ENCODE measurements around the gene ELK4. TPM values are rescaled to one million over a fixed set of nuclear protein-coding genes. Genes with fewer than 3 reads are reported as not detected.

Gene ELK4
- total RNA-seq, 1 experiment from 2014 or later = 31.2 TPM

DNA sequence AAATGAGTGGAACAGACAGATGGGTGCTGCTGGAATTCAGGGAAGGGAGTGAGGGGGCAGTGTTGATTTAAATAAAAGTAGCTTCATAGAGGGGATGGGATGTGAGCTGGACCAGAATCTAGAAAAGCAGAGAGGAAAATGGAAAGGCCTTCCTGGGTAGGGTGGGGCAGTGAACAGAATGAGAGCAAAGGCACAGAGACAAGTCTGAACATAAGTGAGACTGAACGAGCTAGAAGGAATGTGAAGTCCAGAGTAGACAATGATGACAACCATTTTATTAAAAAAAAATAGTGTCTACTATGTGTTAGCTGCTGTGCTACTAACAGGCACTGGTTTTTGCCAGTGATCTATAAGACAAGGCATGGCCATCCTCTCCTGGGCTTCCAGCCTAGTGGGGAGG is 36.0 kb downstream of the ELK4 start:
- Histone ChIP-seq H3T11ph (ENCODE audit: low read length) (no peak overlapping the region), H3K23ac (ENCODE audit: insufficient read length, low read depth, low read length) (no peak overlapping the region), H3K9ac (ENCODE audit: extremely low read depth, insufficient read length, low read length) (no peak overlapping the region), H3K4me2 (ENCODE audit: insufficient read depth, insufficient read length, low read length) (no peak overlapping the region), H3K14ac (ENCODE audit: insufficient read depth, low read length) (no peak overlapping the region), H2BK5ac (ENCODE audit: insufficient read length, low read length) (no peak overlapping the region), H3K23me2 (ENCODE audit: insufficient read length, low read depth, low read length, poor library complexity, severe bottlenecking) (no peaks in the 10 kb centered on the region), H3K27ac (ENCODE audit: insufficient read length, low read depth, low read length) (no peak overlapping the region), H3K9me3 (ENCODE audit: control insufficient read depth, low read depth, low read length) (no peaks in the 10 kb centered on the region), H3K4ac (ENCODE audit: low read depth, low read length) (no peak overlapping the region), H2BK15ac (ENCODE audit: low read depth, low read length) (no peak overlapping the region), H3K79me1 (ENCODE audit: insufficient read depth, low read depth, low read length, poor library complexity, severe bottlenecking) (no peaks in the 10 kb centered on the region), H3K27me3 (ENCODE audit: insufficient read depth, low read length) (no peaks in the 10 kb centered on the region; the same call in 1 of the 2 replicates), H4K91ac (ENCODE audit: insufficient read length, low read depth, low read length) (no peak overlapping the region), H3K79me2 (ENCODE audit: insufficient read depth, low read length) (no peaks in the 10 kb centered on the region), H2BK12ac (ENCODE audit: insufficient read length, low read depth, low read length) (no peak overlapping the region), H2BK20ac (ENCODE audit: low read depth, low read length, poor library complexity, severe bottlenecking) (no peak overlapping the region), H4K8ac (replicated peaks; ENCODE audit: insufficient read length, low read depth, low read length) (no peak overlapping the region), H4K20me1 (ENCODE audit: control insufficient read depth, insufficient read depth, insufficient read length) (no peaks in the 10 kb centered on the region), H2AK5ac (ENCODE audit: insufficient read length, low read length) (no peak overlapping the region), H3K4me1 (ENCODE audit: insufficient read depth, low read length) (no peaks in the 10 kb centered on the region), H2BK120ac (ENCODE audit: low read depth, low read length, poor library complexity, severe bottlenecking) (no peak overlapping the region), H3K18ac (ENCODE audit: insufficient read length, low read depth, low read length) (no peak overlapping the region), H4K5ac (ENCODE audit: insufficient read length, low read depth, low read length) (no peak overlapping the region), H2AFZ (ENCODE audit: low read length) (no peak overlapping the region), H3K56ac (ENCODE audit: insufficient read length, low read depth, low read length) (no peak overlapping the region)
- no peak overlapping the region for H3K27ac Mint-ChIP-seq
- peaks cover 5 to 16% (median 7%) of the 10 kb centered on the region in 3 experiments; a peak in 5 of 7 replicates for H3K36me3 Mint-ChIP-seq (ENCODE audit: insufficient read depth in 1 of 3, low read depth in 3 of 3)
- peaks cover 7% of the 10 kb centered on the region for H3K27me3 Mint-ChIP-seq (ENCODE audit: low read depth)
- DNase-seq = no peak
- WGBS (ENCODE audit: extremely low coverage, insufficient read length, low lambda C conversion rate) = no CpG with 5 or more reads among the region's 1 CpG
- H3K4me1 Mint-ChIP-seq = peaks cover 6 to 8% of the 10 kb centered on the region in 2 experiments; a peak in 3 of 4 replicates
- no peak overlapping the region for H3K4me3 Mint-ChIP-seq
- TF ChIP-seq, protein P1, sequence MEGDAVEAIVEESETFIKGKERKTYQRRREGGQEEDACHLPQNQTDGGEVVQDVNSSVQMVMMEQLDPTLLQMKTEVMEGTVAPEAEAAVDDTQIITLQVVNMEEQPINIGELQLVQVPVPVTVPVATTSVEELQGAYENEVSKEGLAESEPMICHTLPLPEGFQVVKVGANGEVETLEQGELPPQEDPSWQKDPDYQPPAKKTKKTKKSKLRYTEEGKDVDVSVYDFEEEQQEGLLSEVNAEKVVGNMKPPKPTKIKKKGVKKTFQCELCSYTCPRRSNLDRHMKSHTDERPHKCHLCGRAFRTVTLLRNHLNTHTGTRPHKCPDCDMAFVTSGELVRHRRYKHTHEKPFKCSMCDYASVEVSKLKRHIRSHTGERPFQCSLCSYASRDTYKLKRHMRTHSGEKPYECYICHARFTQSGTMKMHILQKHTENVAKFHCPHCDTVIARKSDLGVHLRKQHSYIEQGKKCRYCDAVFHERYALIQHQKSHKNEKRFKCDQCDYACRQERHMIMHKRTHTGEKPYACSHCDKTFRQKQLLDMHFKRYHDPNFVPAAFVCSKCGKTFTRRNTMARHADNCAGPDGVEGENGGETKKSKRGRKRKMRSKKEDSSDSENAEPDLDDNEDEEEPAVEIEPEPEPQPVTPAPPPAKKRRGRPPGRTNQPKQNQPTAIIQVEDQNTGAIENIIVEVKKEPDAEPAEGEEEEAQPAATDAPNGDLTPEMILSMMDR (conservative IDR thresholded peaks at IDR 0.05) = no peak
- no peaks in the 10 kb centered on the region; a peak in 1 of 5 replicates for H3K9me3 Mint-ChIP-seq
